A673 (cell line): Measurements from ENCODE around the gene CATSPERZ. TPM values are rescaled to one million over a fixed set of nuclear protein-coding genes. Genes with fewer than 3 reads are reported as not detected.

Source experiments
- BruUV-seq: library from RNA; stranded (reverse); fragments of 400-500 nt; replicated peaks from 2 replicates; lab custom pipeline; 2021; lab: Mats Ljungman, UMichigan
- CTCF ChIA-PET: fragments of 300-600 bp; sonication (Branson Sonifier 250); formaldehyde crosslinking; loops from one replicate; lab custom pipeline; 2022; ENCODE audit warnings: antibody characterized with exemption; lab: Charles Lee
- POLR2A ChIA-PET: fragments of 300-600 bp; sonication (Branson Sonifier 250); formaldehyde crosslinking; loops from one replicate; lab custom pipeline; 2022; ENCODE audit warnings: antibody characterized with exemption; ENCODE audit not compliant: low non-redundant PET; lab: Charles Lee
- DNase-seq: peaks from one replicate; pipeline ENCODE4 v3.0.0-alpha.2; 2015; ENCODE audit warnings: low spot score
- H3K27ac ChIP-seq: fragments of 200-600 bp; sonication (generic); 2 replicates; pipeline ENCODE4 v1.5.1; 2016; ENCODE audit warnings: mixed run types, low read depth, mild to moderate bottlenecking, mixed read lengths, antibody characterized with exemption, low read length; ENCODE audit not compliant: poor library complexity, severe bottlenecking
- H3K27me3 ChIP-seq: fragments of 200-600 bp; sonication (generic); replicated peaks from 2 replicates; pipeline ENCODE4 v1.6.1; 2017; ENCODE audit warnings: mixed run types, low read depth, mild to moderate bottlenecking, mixed read lengths, antibody characterized with exemption, low read length; ENCODE audit not compliant: insufficient read depth, poor library complexity
- H3K36me3 ChIP-seq: fragments of 200-600 bp; sonication (generic); 2 replicates; pipeline ENCODE4 v1.6.1; 2016; ENCODE audit warnings: mixed run types, mild to moderate bottlenecking, mixed read lengths, antibody characterized with exemption, low read length; ENCODE audit not compliant: insufficient read depth, poor library complexity, severe bottlenecking
- H3K4me1 ChIP-seq: fragments of 200-600 bp; sonication (generic); 2 replicates; pipeline ENCODE4 v1.6.1; 2017; ENCODE audit warnings: mixed run types, mild to moderate bottlenecking, mixed read lengths, antibody characterized with exemption, low read length; ENCODE audit not compliant: insufficient read depth, poor library complexity, severe bottlenecking
- H3K4me3 ChIP-seq: fragments of 200-600 bp; sonication (generic); 2 replicates; pipeline ENCODE4 v1.5.1; 2016; ENCODE audit warnings: low read depth, mixed run types, mild to moderate bottlenecking, mixed read lengths, low read length; ENCODE audit not compliant: poor library complexity, severe bottlenecking
- H3K9me3 ChIP-seq: fragments of 200-600 bp; sonication (generic); 2 replicates; pipeline ENCODE4 v1.6.1; 2016; ENCODE audit warnings: mixed run types, low read depth, mild to moderate bottlenecking, mixed read lengths, antibody characterized with exemption, low read length; ENCODE audit not compliant: poor library complexity, severe bottlenecking
- CTCF ChIP-seq: fragments of 300-800, 200-600 bp; sonication (generic); conservative IDR thresholded peaks from 2 replicates; pipeline ENCODE4 v1.5.1; 2017; ENCODE audit warnings: low read depth, mild to moderate bottlenecking, antibody characterized with exemption, low read length, moderate library complexity, mixed read lengths
- EZH2 ChIP-seq: fragments of 200-600 bp; sonication (generic); IDR thresholded peaks from 2 replicates; pipeline ENCODE4 v1.6.1; 2017; ENCODE audit warnings: borderline replicate concordance, low read depth, mild to moderate bottlenecking, mixed read lengths, antibody characterized with exemption, low read length; ENCODE audit not compliant: poor library complexity, severe bottlenecking
- intact Hi-C: fragments of 100-400 bp; cut with micrococcal nuclease; formaldehyde crosslinking; loops from one replicate; pipeline ENCODE4 v1.10.0; 2022; ENCODE audit not compliant: unreplicated experiment
- total RNA-seq: library from RNA; stranded (reverse); gene quantifications from 2 replicates; pipeline ENCODE4 v1.2.3, GENCODE V29; 2021

CATSPERZ gene
- total RNA-seq, 1 experiment from 2014 or later: not detected

- no peaks in the 10 kb centered on the region for H3K9me3 ChIP-seq
- CTCF ChIA-PET: interaction anchor here (1.9 kb wide), 1 partner anchor 11 kb away, joined by 14 read pairs; no protein-coding TSS in a partner anchor
- no peaks in the 10 kb centered on the region for H3K27me3 ChIP-seq
- DNase-seq: no peak
- H3K4me1 ChIP-seq: no peaks in the 10 kb centered on the region
- no peak overlapping the region for H3K4me3 ChIP-seq
- intact Hi-C loops: no loop called here
- BruUV-seq: no TSS peak
- no peak overlapping the region for H3K27ac ChIP-seq
- POLR2A ChIA-PET: no interaction called here
- TF ChIP-seq EZH2: no peak
- TF ChIP-seq CTCF: peak; percentile 47
- no peaks in the 10 kb centered on the region for H3K36me3 ChIP-seq
Measured at GRCh38 chr11:64343767-64344559, 43.8 kb downstream of the CATSPERZ start.

DNA sequence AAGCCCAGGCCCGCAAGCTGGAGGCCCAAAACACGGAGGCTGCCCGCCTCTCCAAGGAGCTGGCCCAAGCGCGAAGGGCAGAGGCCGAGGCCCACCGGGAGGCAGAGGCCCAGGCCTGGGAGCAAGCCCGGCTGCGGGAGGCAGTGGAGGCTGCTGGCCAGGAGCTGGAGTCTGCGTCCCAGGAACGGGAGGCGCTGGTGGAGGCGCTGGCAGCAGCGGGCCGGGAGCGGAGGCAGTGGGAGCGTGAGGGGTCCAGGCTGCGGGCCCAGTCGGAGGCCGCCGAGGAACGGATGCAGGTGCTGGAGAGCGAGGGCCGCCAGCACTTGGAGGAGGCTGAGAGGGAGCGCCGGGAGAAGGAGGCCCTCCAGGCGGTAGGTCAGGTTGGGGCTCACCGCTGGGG is 44.6 kb downstream of the CATSPERZ start:
- H3K4me3 ChIP-seq: no peak overlapping the region
- POLR2A ChIA-PET: no interaction called here
- H3K27me3 ChIP-seq: no peaks in the 10 kb centered on the region
- intact Hi-C loops: no loop called here
- no peak overlapping the region for H3K27ac ChIP-seq
- H3K36me3 ChIP-seq: no peaks in the 10 kb centered on the region
- CTCF ChIA-PET: interaction anchor here (1.9 kb wide), 1 partner anchor 10 kb away, joined by 14 read pairs; no protein-coding TSS in a partner anchor
- BruUV-seq: no TSS peak
- no peak for DNase-seq
- TF ChIP-seq EZH2: no peak
- TF ChIP-seq CTCF: no peak
- no peaks in the 10 kb centered on the region for H3K4me1 ChIP-seq
- H3K9me3 ChIP-seq: no peaks in the 10 kb centered on the region

- no TSS peak for BruUV-seq
Measured at GRCh38 chr11:64347193-64347867, 47.2 kb downstream of the CATSPERZ start.

More at GRCh38 chr11:64347193-64347867, 47.2 kb downstream of the CATSPERZ start:
- DNase-seq: no peak
- H3K36me3 ChIP-seq: no peaks in the 10 kb centered on the region
- TF ChIP-seq CTCF (no peak), EZH2 (no peak)
- POLR2A ChIA-PET: no interaction called here
- H3K27me3 ChIP-seq: no peaks in the 10 kb centered on the region
- no peak overlapping the region for H3K27ac ChIP-seq
- H3K9me3 ChIP-seq: no peaks in the 10 kb centered on the region
- no peak overlapping the region for H3K4me3 ChIP-seq
- no peaks in the 10 kb centered on the region for H3K4me1 ChIP-seq
- intact Hi-C loops: no loop called here
- CTCF ChIA-PET: no interaction called here
